ENCODE measurements around the gene GLT1D1. TPM values are rescaled to one million over a fixed set of nuclear protein-coding genes. Genes with fewer than 3 reads are reported as not detected.

Gene GLT1D1
- total and polyA plus RNA-seq, 2 of the 8 experiments (the other 6 are each of a cell fraction or from before 2014, with no cell fraction given), result 1.5 to 3.6 TPM

DNA sequence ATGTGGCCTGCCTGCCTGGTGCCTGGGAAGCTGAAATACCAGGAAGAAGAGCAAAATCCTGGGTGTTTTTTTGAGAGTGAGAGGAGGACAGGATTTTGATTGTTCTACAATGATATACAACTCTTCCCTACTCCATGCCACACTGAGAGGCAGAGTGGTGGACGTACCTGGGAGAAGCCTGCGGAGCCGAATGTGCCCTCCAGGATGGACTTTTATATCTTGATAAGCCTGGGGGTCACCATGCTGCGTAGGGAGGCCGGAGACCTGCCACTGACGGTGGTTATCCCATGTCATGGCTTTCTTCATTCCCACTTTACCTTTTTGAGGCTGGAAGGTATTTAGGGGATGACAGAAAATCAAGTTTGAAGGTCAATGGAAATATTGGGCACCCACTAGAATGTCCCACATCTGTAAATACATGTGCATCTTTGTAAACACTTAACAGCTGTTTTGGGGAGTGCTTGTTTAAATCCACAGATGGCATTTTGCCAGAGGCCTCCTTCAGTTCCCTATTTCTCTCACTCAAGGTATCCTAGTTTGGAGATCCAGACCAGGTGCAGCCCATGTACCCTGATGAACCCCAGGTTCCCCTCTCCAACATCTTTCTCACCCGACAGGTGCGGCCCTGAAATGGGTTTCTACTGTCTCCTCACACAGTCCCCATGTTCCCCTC, 1.1 kb upstream of the GLT1D1 start:
- 77% methylated on average over 8 of the region's 8 CpGs; no CpG with 5 or more reads in 1 of the 2 experiments for WGBS, 2 experiments (ENCODE audit: extremely low coverage in 1 of 2, insufficient coverage in 1 of 2, insufficient read length in 1 of 2, insufficient replicate concordance in 2 of 2, low coverage in 1 of 2, low lambda C conversion rate in 2 of 2, missing lambda C conversion rate in 1 of 2)
- H3K9me3 ChIP-seq (ENCODE audit: insufficient read depth in 2 of 2, low read depth in 1 of 2, low read length in 1 of 2), result no peaks in the 10 kb centered on the region
- no peak overlapping the region for H3K9ac ChIP-seq (replicated peaks in 1 of 4; ENCODE audit: extremely low read depth in 1 of 4, low read depth in 3 of 4, low read length in 3 of 4)
- no peak overlapping the region for H3K18ac ChIP-seq (ENCODE audit: extremely low read depth, low read length)
- H3K27ac ChIP-seq (ENCODE audit: low read depth, low read length), result no peak overlapping the region
- H3K14ac ChIP-seq (ENCODE audit: insufficient read length), result no peak overlapping the region
- peaks cover 10% of the 10 kb centered on the region; the same call in 1 of the 2 replicates for H3K23me2 ChIP-seq (ENCODE audit: low read depth, low read length)
- DNase-seq (ENCODE audit: low read depth in 1 of 2, low spot score in 2 of 2), result no peak
- H3K4ac ChIP-seq (replicated peaks; ENCODE audit: insufficient read length, low read depth, low read length), result no peak overlapping the region
- no peak for FAIRE-seq
- H2AFZ ChIP-seq (ENCODE audit: low read length), result no peak overlapping the region
- no peak overlapping the region for H3K23ac ChIP-seq (ENCODE audit: insufficient read length)
- H4K8ac ChIP-seq (ENCODE audit: extremely low read depth, insufficient read depth, low read length), result no peak overlapping the region
- H2BK120ac ChIP-seq (replicated peaks; ENCODE audit: low read depth, low read length), result no peak overlapping the region
- ChIA-PET POLR2A (ENCODE audit: partially characterized antibody) (interaction anchor here (1.6 kb wide), 1 partner anchor 27 kb away, joined by 4 read pairs; no protein-coding TSS in a partner anchor), CTCF (ENCODE audit: partially characterized antibody) (no interaction called here)
- H4K91ac ChIP-seq (replicated peaks; ENCODE audit: insufficient read length, low read length), result no peak overlapping the region
- no peak overlapping the region for H2BK20ac ChIP-seq (ENCODE audit: low read length)
- no peak overlapping the region; a peak in 1 of 4 replicates for H3K4me2 ChIP-seq (ENCODE audit: insufficient read depth in 1 of 2, low read depth in 2 of 2, low read length in 2 of 2)
- no peak overlapping the region for H2BK5ac ChIP-seq (ENCODE audit: low read depth, low read length)
- H2BK12ac ChIP-seq (ENCODE audit: low read depth, low read length), result no peak overlapping the region
- peaks cover 0 to 3% of the 10 kb centered on the region in 2 experiments for H4K20me1 ChIP-seq (replicated peaks in 1 of 2; ENCODE audit: control insufficient read depth in 1 of 2, insufficient read depth in 2 of 2, low read length in 2 of 2)
- no peaks in the 10 kb centered on the region for H3K79me1 ChIP-seq (ENCODE audit: low read depth, low read length)
- no peak overlapping the region for H4K5ac ChIP-seq (ENCODE audit: insufficient read length, low read depth, low read length)
- H3K36me3 ChIP-seq (ENCODE audit: control insufficient read depth in 2 of 4, insufficient read depth in 4 of 4, low read length in 3 of 4), result no peaks in the 10 kb centered on the region
- no peak overlapping the region for H3K4me3 ChIP-seq (ENCODE audit: extremely low read depth in 1 of 4, insufficient read depth in 2 of 4, low read depth in 3 of 4, low read length in 4 of 4)
- no peaks in the 10 kb centered on the region for H3K79me2 ChIP-seq (ENCODE audit: control insufficient read depth in 1 of 2, insufficient read depth in 2 of 2, low read length in 2 of 2)
- H3K4me1 ChIP-seq (replicated peaks in 1 of 4; ENCODE audit: control insufficient read depth in 3 of 4, insufficient read depth in 4 of 4, low read length in 3 of 4), result peaks cover 0 to 6% (median 1%) of the 10 kb centered on the region in 4 experiments; a peak in 1 of 7 replicates
- H2AK5ac ChIP-seq (ENCODE audit: low read depth, low read length), result no peak overlapping the region
- H3K27me3 ChIP-seq (replicated peaks in 1 of 4; ENCODE audit: control insufficient read depth in 3 of 4, extremely low read depth in 1 of 4, insufficient read depth in 3 of 4, low read length in 3 of 4), result peaks cover 0 to 27% (median 16%) of the 10 kb centered on the region in 4 experiments; a peak in 6 of 7 replicates
- H3K56ac ChIP-seq (replicated peaks; ENCODE audit: insufficient read length, low read depth, low read length), result no peak overlapping the region
- H2BK15ac ChIP-seq (ENCODE audit: low read length), result no peak overlapping the region
- no peak for TF ChIP-seq CTBP2 (IDR thresholded peaks at IDR 0.05; ENCODE audit: borderline replicate concordance, insufficient read depth, insufficient read length, low read length)
- no peak for TF ChIP-seq SP4 (IDR thresholded peaks at IDR 0.05; ENCODE audit: low read length)
- TF ChIP-seq, protein P1, sequence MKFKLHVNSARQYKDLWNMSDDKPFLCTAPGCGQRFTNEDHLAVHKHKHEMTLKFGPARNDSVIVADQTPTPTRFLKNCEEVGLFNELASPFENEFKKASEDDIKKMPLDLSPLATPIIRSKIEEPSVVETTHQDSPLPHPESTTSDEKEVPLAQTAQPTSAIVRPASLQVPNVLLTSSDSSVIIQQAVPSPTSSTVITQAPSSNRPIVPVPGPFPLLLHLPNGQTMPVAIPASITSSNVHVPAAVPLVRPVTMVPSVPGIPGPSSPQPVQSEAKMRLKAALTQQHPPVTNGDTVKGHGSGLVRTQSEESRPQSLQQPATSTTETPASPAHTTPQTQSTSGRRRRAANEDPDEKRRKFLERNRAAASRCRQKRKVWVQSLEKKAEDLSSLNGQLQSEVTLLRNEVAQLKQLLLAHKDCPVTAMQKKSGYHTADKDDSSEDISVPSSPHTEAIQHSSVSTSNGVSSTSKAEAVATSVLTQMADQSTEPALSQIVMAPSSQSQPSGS (IDR thresholded peaks at IDR 0.05; ENCODE audit: low read length), result no peak
- no peak for TF ChIP-seq RXRA (IDR thresholded peaks at IDR 0.05; ENCODE audit: insufficient read depth, low read depth, low read length)
- TF ChIP-seq BRCA1 (IDR thresholded peaks at IDR 0.05; ENCODE audit: low read depth, low read length), result no peak
- TF ChIP-seq TAF1 (IDR thresholded peaks at IDR 0.05; ENCODE audit: low read depth, low read length), result no peak
- TF ChIP-seq NRF1 (IDR thresholded peaks at IDR 0.05; ENCODE audit: low read depth, low read length), result no peak
- no peak for TF ChIP-seq CHD2 (IDR thresholded peaks at IDR 0.05; ENCODE audit: low read length)
- TF ChIP-seq GABPA (IDR thresholded peaks at IDR 0.05; ENCODE audit: borderline replicate concordance, insufficient read depth, low read length), result no peak
- no peak for TF ChIP-seq KDM5A (IDR thresholded peaks at IDR 0.05; ENCODE audit: low read length)
- no peak for TF ChIP-seq SAP30 (IDR thresholded peaks at IDR 0.05; ENCODE audit: insufficient read depth, insufficient replicate concordance, low read length)

Data from H1 (cell line).